Activated CD4-positive, alpha-beta T cell treated with anti-CD3 and anti-CD28 coated beads for 1 hour (primary cell): ENCODE data around the gene KTN1.

Experiments
- DNase-seq: peaks from one replicate; pipeline ENCODE4 v3.0.0-alpha.2; 2020

Gene KTN1

DNA sequence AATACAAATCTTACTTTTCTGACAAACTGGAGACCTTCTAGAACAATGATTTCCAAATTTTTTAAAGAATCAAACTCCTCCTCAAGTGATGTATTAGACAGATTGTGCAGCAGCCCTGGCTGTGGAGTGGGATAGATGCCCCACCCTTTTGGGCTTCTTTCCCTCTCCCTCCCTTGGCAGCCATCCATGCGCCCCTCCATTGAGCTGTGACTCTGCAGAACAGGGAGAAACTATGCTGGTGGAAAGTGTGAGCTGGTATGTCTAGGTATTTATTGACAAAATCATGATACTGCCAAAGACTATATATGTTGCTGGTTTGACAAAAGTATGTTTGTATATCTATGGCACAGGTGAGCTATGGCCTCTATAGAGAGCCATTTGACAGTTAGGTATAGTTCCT is 138.5 kb downstream of the KTN1 start:
- DNase-seq = no peak

DNA sequence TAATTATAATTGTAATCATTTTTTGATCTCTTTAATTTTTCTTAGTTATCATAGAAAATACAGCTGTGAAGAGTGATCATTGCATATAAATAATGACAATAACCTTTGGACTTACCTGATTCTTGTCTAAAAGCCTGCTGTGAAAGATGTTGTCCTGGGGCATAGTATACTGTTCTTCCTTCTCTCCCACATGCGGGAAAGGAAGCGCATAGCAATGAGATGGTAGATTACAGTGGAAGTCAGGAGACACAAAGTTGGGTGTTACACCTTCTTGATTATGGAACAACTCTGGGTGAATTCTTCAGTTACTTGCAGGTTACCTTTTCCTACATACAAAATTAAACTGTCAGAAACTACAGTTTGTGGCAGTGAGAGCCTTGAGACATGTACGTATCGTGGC is 140.8 kb downstream of the KTN1 start:
- DNase-seq = no peak

DNA sequence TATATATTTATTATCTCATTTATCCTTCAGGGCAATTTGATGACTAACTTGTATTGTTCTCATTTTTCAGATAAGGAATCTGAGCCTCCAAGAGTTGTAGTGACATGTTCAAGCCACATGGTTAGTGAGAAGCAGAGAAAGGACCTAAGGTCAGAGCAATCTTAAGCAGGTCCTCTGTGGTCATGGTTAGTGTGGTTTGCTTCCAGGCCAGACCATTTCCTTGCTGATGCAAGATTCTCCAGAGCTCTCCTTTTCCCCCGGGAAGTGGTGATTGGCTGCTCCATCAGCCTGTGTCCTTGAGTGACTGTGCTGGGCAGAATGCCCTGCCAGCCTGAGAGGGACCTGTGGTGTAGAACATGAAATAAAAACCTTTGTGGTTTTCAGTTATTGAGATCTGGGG is 141.3 kb downstream of the KTN1 start:
- no peak for DNase-seq

DNA sequence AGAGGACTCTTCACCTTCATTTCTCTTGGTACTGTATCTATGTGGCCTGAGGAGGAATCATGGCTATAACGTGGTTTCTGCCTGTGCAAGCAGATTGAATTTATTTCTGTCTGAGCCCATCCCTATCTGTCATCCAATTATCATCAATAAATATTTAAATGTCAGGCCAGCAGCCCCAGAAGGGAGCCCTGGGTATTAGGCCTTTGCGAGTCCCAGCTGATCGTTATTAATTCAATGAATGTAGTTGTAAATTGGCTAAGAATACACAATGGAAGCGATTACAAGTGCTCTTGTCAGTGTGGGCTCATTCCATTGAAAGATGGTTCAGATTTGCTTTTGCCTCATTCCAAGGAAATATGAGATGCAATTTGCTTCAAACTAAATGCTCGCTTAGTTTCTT is 142.0 kb downstream of the KTN1 start:
- DNase-seq = no peak

DNA sequence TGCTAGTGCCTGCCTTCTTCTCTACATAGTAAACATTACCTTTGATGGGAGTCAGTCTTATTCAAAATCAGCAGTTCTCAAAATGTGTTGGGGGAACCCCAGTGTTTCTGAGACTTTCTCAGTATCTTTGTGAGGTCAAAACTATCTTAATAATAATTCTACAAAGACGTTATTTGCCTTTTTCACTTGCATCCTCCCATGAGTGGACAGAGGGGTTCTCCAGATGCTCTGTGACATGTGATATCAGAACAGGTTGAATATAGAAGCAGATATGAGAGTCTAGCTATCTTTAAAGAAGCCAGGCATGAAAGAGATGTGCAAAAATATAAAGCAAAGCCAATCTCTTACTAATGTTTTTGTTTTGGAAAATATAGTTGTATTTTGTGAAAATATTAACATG is 144.7 kb downstream of the KTN1 start:
- no peak for DNase-seq

DNA sequence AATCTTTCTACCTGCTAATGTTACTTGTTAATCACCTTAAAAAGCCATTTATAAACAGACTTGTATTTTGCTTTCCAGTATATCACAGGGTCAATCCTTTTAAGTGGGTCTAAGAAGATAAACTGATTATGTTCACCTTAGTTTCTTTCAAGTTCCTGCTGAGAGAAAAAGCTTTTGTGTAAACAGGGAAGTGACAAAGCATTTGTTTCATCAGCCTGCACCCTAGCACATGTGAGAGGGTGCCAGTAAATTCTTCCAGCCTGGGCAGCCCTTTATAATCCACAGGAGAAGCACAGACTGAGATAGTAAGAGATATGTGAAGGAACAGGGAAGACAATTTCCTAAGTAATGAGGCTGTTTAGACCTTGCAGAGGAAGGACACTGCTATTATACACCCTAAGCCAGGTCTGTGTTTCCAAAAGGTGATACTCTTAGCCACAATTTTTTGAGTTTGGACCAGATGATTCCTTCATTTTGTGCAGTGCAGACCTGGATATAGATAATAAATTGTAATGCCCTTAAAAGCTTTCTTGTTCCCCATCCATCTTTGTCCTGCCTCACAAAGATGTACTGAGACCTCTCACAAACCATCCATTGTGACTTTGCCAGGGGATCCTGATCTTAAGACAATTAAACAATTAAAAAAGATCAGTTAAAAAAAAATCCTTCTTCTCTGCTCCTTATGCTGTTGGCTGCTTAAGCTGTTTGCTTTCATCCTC is 150.7 kb downstream of the KTN1 start:
- DNase-seq = no peak

DNA sequence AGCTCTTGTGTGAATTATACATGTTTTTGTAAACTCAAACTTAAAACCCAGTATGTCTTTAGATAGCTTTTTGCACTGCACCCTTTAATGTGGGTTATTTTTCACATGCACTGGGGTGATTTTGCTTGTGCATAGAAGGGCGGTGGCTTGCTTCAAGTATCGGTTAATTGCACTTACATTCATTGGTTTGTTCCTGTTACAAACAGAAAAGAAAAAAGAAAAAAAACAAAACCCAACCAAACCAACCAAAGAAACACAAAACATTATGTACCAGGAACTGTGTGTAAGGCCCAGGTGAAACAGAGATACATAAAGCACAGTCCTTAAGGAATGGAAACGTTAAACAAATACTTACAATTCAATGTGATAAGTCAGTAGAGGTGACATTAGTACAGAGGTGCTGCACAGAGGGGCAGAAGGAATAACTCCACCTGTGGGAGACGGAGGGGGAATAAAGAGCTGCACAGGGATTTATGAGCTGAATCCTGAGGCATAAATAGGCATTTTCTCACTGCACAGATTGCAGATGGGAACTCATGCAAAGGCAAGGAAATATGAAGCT is 151.4 kb downstream of the KTN1 start:
- DNase-seq = no peak

DNA sequence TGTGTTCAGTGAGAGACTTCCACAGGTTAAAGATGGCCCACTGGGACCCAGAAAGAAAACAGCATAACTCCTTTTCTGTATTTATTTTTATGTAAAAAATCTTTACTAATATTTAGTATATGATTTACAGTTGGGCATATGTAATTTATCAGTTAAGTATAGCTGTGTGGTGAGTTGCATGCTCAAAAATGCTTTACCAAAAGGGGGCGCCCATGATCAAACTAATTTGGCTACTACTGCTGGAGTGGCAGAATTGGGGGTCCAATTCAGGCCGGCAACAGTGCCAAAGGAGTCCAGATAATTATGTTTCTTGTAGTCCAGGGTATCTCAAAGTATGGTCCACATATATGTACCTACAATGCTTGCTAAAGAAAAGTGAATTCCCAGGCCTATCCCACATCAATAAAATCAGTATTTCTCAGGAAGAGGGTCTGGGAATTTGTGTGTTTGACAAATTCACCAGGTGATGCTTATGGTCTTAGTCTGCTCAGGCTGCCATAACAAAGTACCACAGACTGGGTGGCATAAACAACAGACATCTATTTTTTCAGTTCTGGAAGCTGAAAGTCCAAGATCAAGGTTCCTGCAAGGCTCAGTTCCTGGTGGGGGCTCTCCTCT is 152.0 kb downstream of the KTN1 start:
- peak; percentile 28 for DNase-seq

DNA sequence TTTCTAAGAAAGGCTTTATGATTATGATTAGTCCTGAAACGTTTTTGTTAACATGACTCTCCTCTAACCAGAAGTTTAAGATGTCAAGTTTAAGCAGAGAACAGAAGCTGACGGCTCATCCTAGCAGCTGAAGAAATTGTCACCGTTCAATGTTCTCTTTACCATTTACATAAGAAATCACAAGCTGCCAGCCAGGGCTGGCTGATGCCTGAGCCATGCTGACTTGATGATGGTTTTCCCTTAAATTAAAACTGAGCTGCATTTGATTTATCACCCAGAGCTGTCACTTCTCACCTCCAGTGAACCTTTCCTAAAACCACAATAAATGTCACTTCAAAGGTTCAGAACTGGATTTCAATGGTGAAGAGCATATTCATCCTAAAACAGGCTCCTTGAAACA is 153.6 kb downstream of the KTN1 start:
- no peak for DNase-seq
